CD14-positive monocyte (primary cell): Measurements from ENCODE around the gene IL31. TPM values are rescaled to one million over a fixed set of nuclear protein-coding genes. Genes with fewer than 3 reads are reported as not detected.

Source experiments
- DNase-seq, 3 donors: peaks; one replicate each; pipeline ENCODE4 v3.0.0-alpha.2; 2011 to 2022
- H2AFZ ChIP-seq: 2 replicates; pipeline ENCODE4 v1.6.0; 2012; ENCODE audit warnings: mild to moderate bottlenecking, low read depth, low read length, inconsistent platforms; ENCODE audit not compliant: insufficient read depth, poor library complexity, severe bottlenecking
- H3K27ac ChIP-seq, 2 donors: 1 replicate in 1 of 2; 2 replicates in 1 of 2; pipeline ENCODE4 v1.5.1; 2012 to 2013; ENCODE audit warnings: low read length in 2 of 2, control low read depth in 1 of 2, inconsistent platforms in 1 of 2, low read depth in 1 of 2, mild to moderate bottlenecking in 1 of 2
- H3K27me3 ChIP-seq, 2 donors: one replicate each; pipeline versions ENCODE4 v1.6.0 to v1.6.1; 2011 to 2013; ENCODE audit warnings: low read length in 2 of 2; ENCODE audit not compliant: control insufficient read depth in 2 of 2, insufficient read depth in 2 of 2
- H3K36me3 ChIP-seq, 2 donors: replicated peaks in 1 of 2; 1 replicate in 1 of 2; 2 replicates in 1 of 2; pipeline versions ENCODE4 v1.5.1 to v1.6.1; 2012 to 2013; ENCODE audit warnings: low read length in 2 of 2, control low read depth in 1 of 2, inconsistent platforms in 1 of 2, mild to moderate bottlenecking in 1 of 2; ENCODE audit not compliant: insufficient read depth in 2 of 2, control insufficient read depth in 1 of 2
- H3K4me1 ChIP-seq, 2 donors: 1 replicate in 1 of 2; 2 replicates in 1 of 2; pipeline versions ENCODE4 v1.5.1 to v1.6.1; 2012 to 2013; ENCODE audit warnings: low read length in 2 of 2, control low read depth in 1 of 2, inconsistent platforms in 1 of 2, mild to moderate bottlenecking in 1 of 2, moderate library complexity in 1 of 2; ENCODE audit not compliant: insufficient read depth in 2 of 2, control insufficient read depth in 1 of 2
- H3K4me2 ChIP-seq: replicated peaks from 2 replicates; pipeline ENCODE3; 2012; ENCODE audit warnings: low read length, moderate library complexity, mild to moderate bottlenecking; ENCODE audit not compliant: poor library complexity, severe bottlenecking; ENCODE audit errors: extremely low read depth
- H3K4me3 ChIP-seq, 3 experiments: fragments of 200-600 bp in 1 of 3; sonication (generic) in 1 of 3; replicated peaks in 1 of 3; 1 replicate in 2 of 3; 2 replicates in 1 of 3; pipeline ENCODE4 v1.5.1; 2011 to 2013; ENCODE audit warnings: low read length in 3 of 3, mild to moderate bottlenecking in 3 of 3, control low read depth in 2 of 3, low read depth in 2 of 3, inconsistent platforms in 1 of 3, moderate library complexity in 1 of 3
- H3K79me2 ChIP-seq: 2 replicates; pipeline ENCODE4 v1.6.0; 2012; ENCODE audit warnings: mild to moderate bottlenecking, control low read depth, inconsistent platforms, low read length, moderate library complexity; ENCODE audit not compliant: insufficient read depth
- H3K9ac ChIP-seq: 2 replicates; pipeline ENCODE4 v1.6.0; 2017; ENCODE audit warnings: low read length, mild to moderate bottlenecking; ENCODE audit not compliant: insufficient read depth, poor library complexity, severe bottlenecking
- H3K9me3 ChIP-seq, 2 donors: replicated peaks in 1 of 2; 1 replicate in 1 of 2; 2 replicates in 1 of 2; pipeline versions ENCODE4 v1.5.1 to v1.6.1; 2012 to 2013; ENCODE audit warnings: low read length in 2 of 2, control low read depth in 1 of 2; ENCODE audit not compliant: control insufficient read depth in 1 of 2, insufficient read depth in 1 of 2
- H4K20me1 ChIP-seq: 2 replicates; pipeline ENCODE4 v1.6.0; 2012; ENCODE audit warnings: mild to moderate bottlenecking, low read length, control low read depth, moderate library complexity; ENCODE audit not compliant: insufficient read depth
- H3K27ac Mint-ChIP-seq, 7 donors: one replicate each; pipeline ENCODE4 v1.8.0; 2020; ENCODE audit warnings: mild to moderate bottlenecking in 7 of 7, mixed read lengths in 7 of 7, moderate library complexity in 6 of 7, inconsistent platforms in 2 of 7
- H3K27me3 Mint-ChIP-seq, 3 donors: one replicate each; pipeline ENCODE4 v1.8.0; 2021 to 2022; ENCODE audit warnings: low read depth in 3 of 3, mild to moderate bottlenecking in 3 of 3, mixed read lengths in 3 of 3, moderate library complexity in 3 of 3, inconsistent platforms in 1 of 3
- H3K36me3 Mint-ChIP-seq, 2 donors: one replicate each; pipeline ENCODE4 v1.8.0; 2020; ENCODE audit warnings: mixed read lengths in 2 of 2, inconsistent platforms in 1 of 2, mild to moderate bottlenecking in 1 of 2
- H3K4me1 Mint-ChIP-seq: one replicate; pipeline ENCODE4 v1.8.0; 2020; ENCODE audit warnings: mild to moderate bottlenecking, mixed read lengths
- H3K4me3 Mint-ChIP-seq, 2 donors: one replicate each; pipeline ENCODE4 v1.8.0; 2020; ENCODE audit warnings: mild to moderate bottlenecking in 2 of 2, mixed read lengths in 2 of 2, moderate library complexity in 1 of 2
- H3K9me3 Mint-ChIP-seq, 7 donors: one replicate each; pipeline ENCODE4 v1.8.0; 2020 to 2022; ENCODE audit warnings: mixed read lengths in 7 of 7, mild to moderate bottlenecking in 6 of 7, moderate library complexity in 6 of 7, inconsistent platforms in 2 of 7
- WGBS: methylation state at CpG from one replicate; pipeline ENCODE4 v1.1.5; 2013; ENCODE audit warnings: missing lambda C conversion rate; ENCODE audit not compliant: insufficient coverage; 5-methylcytosine and 5-hydroxymethylcytosine counted together
- intact Hi-C, 2 donors: fragments of 100-400 bp; cut with micrococcal nuclease; formaldehyde crosslinking; loops; one replicate each; pipeline versions ENCODE4 v1.15.0 to v1.15.1; 2023
- polyA plus RNA-seq, 3 donors: library from polyadenylated mRNA; depleted of rRNA in 1 of 3; unstranded in 2 of 3; stranded (reverse) in 1 of 3; fragments of 300-500 nt in 2 of 3; fragments of >200 nt in 1 of 3; fragmentation: Illumina TruSeq in 2 of 3; gene quantifications; 1 replicate in 2 of 3; 2 replicates in 1 of 3; pipeline ENCODE4 v1.2.3, GENCODE V29; 2012 to 2021
- TF ChIP-seq, protein P1 (sequence below): fragments of 200-600 bp; IDR thresholded peaks from one replicate; pipeline ENCODE4 v1.8.0; 2022; ENCODE audit warnings: antibody characterized with exemption, mild to moderate bottlenecking

Gene IL31
- polyA plus RNA-seq, 3 donors = not detected

- H2AFZ ChIP-seq = no peak overlapping the region
- H3K4me2 ChIP-seq = no peak overlapping the region
- no peak overlapping the region for H3K9ac ChIP-seq
- TF ChIP-seq, protein P1, sequence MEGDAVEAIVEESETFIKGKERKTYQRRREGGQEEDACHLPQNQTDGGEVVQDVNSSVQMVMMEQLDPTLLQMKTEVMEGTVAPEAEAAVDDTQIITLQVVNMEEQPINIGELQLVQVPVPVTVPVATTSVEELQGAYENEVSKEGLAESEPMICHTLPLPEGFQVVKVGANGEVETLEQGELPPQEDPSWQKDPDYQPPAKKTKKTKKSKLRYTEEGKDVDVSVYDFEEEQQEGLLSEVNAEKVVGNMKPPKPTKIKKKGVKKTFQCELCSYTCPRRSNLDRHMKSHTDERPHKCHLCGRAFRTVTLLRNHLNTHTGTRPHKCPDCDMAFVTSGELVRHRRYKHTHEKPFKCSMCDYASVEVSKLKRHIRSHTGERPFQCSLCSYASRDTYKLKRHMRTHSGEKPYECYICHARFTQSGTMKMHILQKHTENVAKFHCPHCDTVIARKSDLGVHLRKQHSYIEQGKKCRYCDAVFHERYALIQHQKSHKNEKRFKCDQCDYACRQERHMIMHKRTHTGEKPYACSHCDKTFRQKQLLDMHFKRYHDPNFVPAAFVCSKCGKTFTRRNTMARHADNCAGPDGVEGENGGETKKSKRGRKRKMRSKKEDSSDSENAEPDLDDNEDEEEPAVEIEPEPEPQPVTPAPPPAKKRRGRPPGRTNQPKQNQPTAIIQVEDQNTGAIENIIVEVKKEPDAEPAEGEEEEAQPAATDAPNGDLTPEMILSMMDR = no peak
- H3K4me1 Mint-ChIP-seq = peaks cover 8% of the 10 kb centered on the region
- no peak overlapping the region for H3K27ac ChIP-seq
- no peaks in the 10 kb centered on the region for H3K36me3 Mint-ChIP-seq
- no CpG with 5 or more reads among the region's 1 CpG for WGBS
- intact Hi-C loops = no loop called here
- H3K4me3 ChIP-seq = no peak overlapping the region
- no peaks in the 10 kb centered on the region for H4K20me1 ChIP-seq
- H3K27ac Mint-ChIP-seq = no peak overlapping the region
- no peaks in the 10 kb centered on the region for H3K4me1 ChIP-seq
- no peaks in the 10 kb centered on the region for H3K79me2 ChIP-seq
- no peaks in the 10 kb centered on the region for H3K36me3 ChIP-seq
- no peaks in the 10 kb centered on the region for H3K9me3 ChIP-seq
- H3K27me3 ChIP-seq = no peaks in the 10 kb centered on the region
- peaks cover 16 to 18% (median 17%) of the 10 kb centered on the region in 3 donors for H3K27me3 Mint-ChIP-seq
- DNase-seq = no peak
- H3K4me3 Mint-ChIP-seq = no peak overlapping the region
- peaks cover 0 to 7% (median 2%) of the 10 kb centered on the region in 7 donors for H3K9me3 Mint-ChIP-seq
Observed at GRCh38 chr12:122194804-122195203, 20.8 kb upstream of the IL31 start.

DNA sequence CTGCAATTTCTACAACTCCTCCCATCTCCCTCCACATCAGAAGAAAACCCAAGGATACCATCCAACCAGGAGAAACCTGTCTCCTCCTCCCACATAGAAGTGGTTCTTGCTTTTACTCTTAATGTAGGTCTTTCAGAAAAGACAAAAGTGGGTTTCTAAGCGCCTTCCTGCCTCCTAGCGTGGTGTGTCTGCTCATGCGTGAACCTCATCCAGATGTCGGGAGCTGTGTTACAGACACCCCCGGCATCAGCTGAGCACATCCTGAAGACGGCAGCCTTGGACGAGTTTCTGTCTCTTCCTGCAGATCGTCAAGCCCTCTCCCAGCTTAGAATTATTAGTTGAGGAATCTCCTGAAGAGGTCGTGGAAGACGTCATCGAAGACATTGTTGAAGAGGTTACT, 18.4 kb upstream of the IL31 start:
- Histone ChIP-seq H3K4me2 (no peak overlapping the region), H3K79me2 (no peaks in the 10 kb centered on the region), H3K4me3 (no peak overlapping the region), H3K9me3 (no peaks in the 10 kb centered on the region), H3K4me1 (no peaks in the 10 kb centered on the region), H3K9ac (no peak overlapping the region), H4K20me1 (no peaks in the 10 kb centered on the region), H3K27ac (no peak overlapping the region), H3K36me3 (no peaks in the 10 kb centered on the region), H2AFZ (no peak overlapping the region), H3K27me3 (no peaks in the 10 kb centered on the region)
- Mint-ChIP-seq H3K27me3 (peaks cover 5 to 6% (median 5%) of the 10 kb centered on the region in 3 donors), H3K4me3 (no peak overlapping the region), H3K27ac (no peak overlapping the region), H3K4me1 (peaks cover 2% of the 10 kb centered on the region), H3K9me3 (peaks cover 0 to 7% (median 1%) of the 10 kb centered on the region in 7 donors), H3K36me3 (no peaks in the 10 kb centered on the region)
- DNase-seq = no peak
- TF ChIP-seq, protein P1 = no peak
- WGBS = 90% methylated on average over 7 of the region's 11 CpGs
- intact Hi-C loops = no loop called here
